HEK293 (cell line): ENCODE data around the gene GRM4.

Experiments used
- CTCF ChIP-seq: fragments of 450-650 bp; formaldehyde crosslinking; IDR thresholded peaks from 2 replicates; pipeline ENCODE4 v1.5.1; 2016; ENCODE audit warnings: missing biosample characterization, missing genetic modification characterization
- MZF1 ChIP-seq: fragments of 450-650 bp; formaldehyde crosslinking; IDR thresholded peaks from 2 replicates; pipeline ENCODE4 v1.5.1; 2017; ENCODE audit warnings: missing biosample characterization, missing genetic modification characterization, borderline replicate concordance
- PBX3 ChIP-seq: sonication (generic); formaldehyde crosslinking; IDR thresholded peaks from 2 replicates; pipeline ENCODE4 v1.8.1; 2022; ENCODE audit warnings: mild to moderate bottlenecking, moderate library complexity, missing genetic modification reagents
- ZNF174 ChIP-seq: fragments of 450-650 bp; formaldehyde crosslinking; IDR thresholded peaks from 2 replicates; pipeline ENCODE4 v1.5.0; 2017; ENCODE audit warnings: missing biosample characterization, mild to moderate bottlenecking, missing genetic modification characterization
- ZNF184 ChIP-seq: fragments of 450-650 bp; IDR thresholded peaks from 2 replicates; pipeline ENCODE4 v1.5.1; 2018; ENCODE audit warnings: missing biosample characterization, mild to moderate bottlenecking, missing genetic modification characterization
- ZNF280D ChIP-seq: fragments of 450-650 bp; formaldehyde crosslinking; IDR thresholded peaks from 2 replicates; pipeline ENCODE4 v1.5.1; 2016; ENCODE audit warnings: missing biosample characterization, missing genetic modification characterization
- ZNF423 ChIP-seq: fragments of 450-650 bp; formaldehyde crosslinking; IDR thresholded peaks from 2 replicates; pipeline ENCODE4 v1.5.1; 2016; ENCODE audit warnings: missing biosample characterization, missing genetic modification characterization
- ZNF621 ChIP-seq: fragments of 450-650 bp; formaldehyde crosslinking; IDR thresholded peaks from 2 replicates; pipeline ENCODE4 v1.5.1; 2017; ENCODE audit warnings: missing biosample characterization, missing genetic modification characterization

GRCh38 chr6:33976437-33977360, 169.2 kb downstream of the GRM4 start:
- TF ChIP-seq ZNF621 (tag by site-specific recombination) (no peak), CTCF (tag by site-specific recombination) (no peak), ZNF423 (tag by site-specific recombination) (no peak), ZNF280D (no peak), ZNF184 (tag by site-specific recombination) (no peak), PBX3 (CRISPR knock-in tag) (no peak), ZNF174 (tag by site-specific recombination) (no peak), MZF1 (tag by site-specific recombination) (no peak)
